ES-I3 (cell line): Measurements from ENCODE around the gene TRPT1.

Experiments used
- H3K36me3 ChIP-seq: 2 replicates; pipeline ENCODE4 v1.6.1; 2013; ENCODE audit warnings: mild to moderate bottlenecking, low read length, control low read depth, moderate library complexity; ENCODE audit not compliant: insufficient read depth
- H3K4me1 ChIP-seq: 2 replicates; pipeline ENCODE4 v1.6.1; 2013; ENCODE audit warnings: mild to moderate bottlenecking, control low read depth, low read length; ENCODE audit not compliant: insufficient read depth
- H3K9ac ChIP-seq: 2 replicates; pipeline ENCODE4 v1.6.1; 2013; ENCODE audit warnings: low read depth, mild to moderate bottlenecking, low read length, moderate library complexity
- H3K9me3 ChIP-seq: 2 replicates; pipeline ENCODE4 v1.6.1; 2013; ENCODE audit warnings: mild to moderate bottlenecking, low read length, moderate library complexity; ENCODE audit not compliant: control insufficient read depth, insufficient read depth

TRPT1 gene

GRCh38 chr11:64185175-64185692 is 40.8 kb downstream of the TRPT1 start:
- H3K4me1 ChIP-seq: 0 out of 2 replicates have a peak, but pooled peaks cover 8% of the 10 kb centered on the region
- peak overlapping the region; percentile 78 for H3K9ac ChIP-seq
- H3K9me3 ChIP-seq: no peaks in the 10 kb centered on the region
- peaks cover 5% of the 10 kb centered on the region for H3K36me3 ChIP-seq

GRCh38 chr11:64183890-64184289 is 42.1 kb downstream of the TRPT1 start:
- peaks cover 5% of the 10 kb centered on the region for H3K36me3 ChIP-seq
- H3K9me3 ChIP-seq: no peaks in the 10 kb centered on the region
- H3K4me1 ChIP-seq: 0 out of 2 replicates have a peak, but pooled peaks cover 5% of the 10 kb centered on the region
- no peak overlapping the region; the same call in 1 of the 2 replicates for H3K9ac ChIP-seq

- H3K9me3 ChIP-seq: no peaks in the 10 kb centered on the region
- 0 out of 2 replicates have a peak, but pooled peaks cover 5% of the 10 kb centered on the region for H3K4me1 ChIP-seq
- H3K36me3 ChIP-seq: no peaks in the 10 kb centered on the region; the same call in 1 of the 2 replicates
- H3K9ac ChIP-seq: peak overlapping the region; percentile 4; the same call in 1 of the 2 replicates
Measured at GRCh38 chr11:64181506-64182411, 44.2 kb downstream of the TRPT1 start.

- H3K4me1 ChIP-seq: 0 out of 2 replicates have a peak, but pooled peaks cover 5% of the 10 kb centered on the region
- H3K36me3 ChIP-seq: no peaks in the 10 kb centered on the region; the same call in 1 of the 2 replicates
- H3K9ac ChIP-seq: no peak overlapping the region
- H3K9me3 ChIP-seq: no peaks in the 10 kb centered on the region
Measured at GRCh38 chr11:64180891-64181290, 45.1 kb downstream of the TRPT1 start.

- Histone ChIP-seq H3K9ac (no peak overlapping the region), H3K4me1 (0 out of 2 replicates have a peak, but pooled peaks cover 5% of the 10 kb centered on the region), H3K36me3 (no peaks in the 10 kb centered on the region; the same call in 1 of the 2 replicates)
Measured at GRCh38 chr11:64178951-64179639, 46.9 kb downstream of the TRPT1 start.

GRCh38 chr11:64178203-64178602 is 47.8 kb downstream of the TRPT1 start:
- H3K36me3 ChIP-seq: no peaks in the 10 kb centered on the region; the same call in 1 of the 2 replicates
- 0 out of 2 replicates have a peak, but pooled peaks cover 5% of the 10 kb centered on the region for H3K4me1 ChIP-seq
- H3K9me3 ChIP-seq: 0 out of 2 replicates have a peak, but pooled peaks cover 3% of the 10 kb centered on the region
- H3K9ac ChIP-seq: no peak overlapping the region

More at GRCh38 chr11:64178951-64179639, 46.9 kb downstream of the TRPT1 start:
- H3K9me3 ChIP-seq: no peaks in the 10 kb centered on the region

- Histone ChIP-seq H3K9me3 (0 out of 2 replicates have a peak, but pooled peaks cover 3% of the 10 kb centered on the region), H3K4me1 (0 out of 2 replicates have a peak, but pooled peaks cover under 1% of the 10 kb centered on the region), H3K9ac (no peak overlapping the region), H3K36me3 (no peaks in the 10 kb centered on the region; the same call in 1 of the 2 replicates)
Measured at GRCh38 chr11:64176751-64177150, 49.2 kb downstream of the TRPT1 start.
